K562 (cell line): ENCODE results near the gene HS2ST1. TPM values are rescaled to one million over a fixed set of nuclear protein-coding genes. Genes with fewer than 3 reads are reported as not detected.

Source experiments
- CBFA2T3 ChIP-seq: fragments of 450-650 bp; IDR thresholded peaks from 2 replicates; pipeline ENCODE4 v1.6.1; 2017
- IFI16 ChIP-seq: fragments of 250-450 bp; sonication (Bioruptor Pico); IDR thresholded peaks from 2 replicates; pipeline ENCODE4 v2.1.2; 2022; ENCODE audit warnings: mild to moderate bottlenecking, inconsistent platforms
- MED1 ChIP-seq: sonication (generic); formaldehyde crosslinking; IDR thresholded peaks from 2 replicates; pipeline ENCODE4 v1.8.1; 2023; ENCODE audit warnings: missing genetic modification reagents, borderline replicate concordance
- SP1 ChIP-seq: sonication (generic); formaldehyde crosslinking; IDR thresholded peaks from 2 replicates; pipeline ENCODE4 v1.8.1; 2022; ENCODE audit warnings: mild to moderate bottlenecking, missing genetic modification reagents
- SRSF9 ChIP-seq: fragments of 200-400 bp; formaldehyde crosslinking; IDR thresholded peaks from 2 replicates; pipeline ENCODE4 v1.6.1; 2017; ENCODE audit warnings: low read depth, low read length, borderline replicate concordance
- WHSC1 ChIP-seq: IDR thresholded peaks from one replicate; pipeline ENCODE4 v1.6.1; 2012; ENCODE audit warnings: low read length, control low read depth, inconsistent platforms
- ZNF224 ChIP-seq: sonication (generic); formaldehyde crosslinking; IDR thresholded peaks from 2 replicates; pipeline ENCODE4 v1.8.0; 2022; ENCODE audit warnings: mild to moderate bottlenecking, missing genetic modification reagents
- ZNF318 ChIP-seq, 2 experiments: fragments of 450-650 bp; IDR thresholded peaks; 2 replicates each; pipeline ENCODE4 v1.6.1; 2016; ENCODE audit warnings: mild to moderate bottlenecking in 2 of 2, borderline replicate concordance in 1 of 2, low read depth in 1 of 2, moderate library complexity in 1 of 2
- ZNF57 ChIP-seq: fragments of 450-650 bp; formaldehyde crosslinking; IDR thresholded peaks from 2 replicates; pipeline ENCODE4 v1.4.0; 2020; ENCODE audit warnings: mild to moderate bottlenecking, moderate library complexity
- polyA plus RNA-seq, 8 experiments: library from polyadenylated mRNA; depleted of rRNA in 4 of 8; stranded (reverse) in 5 of 8; unstranded in 3 of 8; fragments of >200 nt; fragmentation: Nextera tagmentation in 2 of 8; fragmentation: Illumina TruSeq in 1 of 8; extraction: Ambion mirVana in 2 of 8; extraction: Trizol in 1 of 8; gene quantifications; 2 replicates each; pipeline versions ENCODE4 v1.2.1 to v1.2.3, GENCODE V29; 2011 to 2014; ENCODE audit warnings: inconsistent platforms in 1 of 8, missing spikeins in 1 of 8
- total RNA-seq, 7 experiments: library from RNA; depleted of rRNA in 6 of 7; stranded (reverse); fragments of >200 nt in 6 of 7; fragmentation: Illumina TruSeq in 2 of 7; extraction: Trizol in 2 of 7; gene quantifications; 2 replicates each; pipeline versions ENCODE4 v1.2.1 to v1.2.3, GENCODE V29; 2011 to 2021; ENCODE audit warnings: low replicate concordance in 1 of 7
- TF ChIP-seq, protein P1 (sequence below): fragments of 200-600 bp; sonication (generic); IDR thresholded peaks from one replicate; pipeline ENCODE4 v1.6.1; 2012; ENCODE audit warnings: mild to moderate bottlenecking, low read depth, low read length, inconsistent platforms

The HS2ST1 gene
- total and polyA plus RNA-seq, 9 of the 15 experiments (the other 6 are each of a cell fraction or from before 2014, with no cell fraction given): 7.7 to 43.3 (median 25.8) TPM

GRCh38 chr1:87023326-87023725 is 108.9 kb downstream of the HS2ST1 start (continued):
- TF ChIP-seq ZNF318 (IDR thresholded peaks at IDR 0.05; ENCODE audit: borderline replicate concordance in 1 of 2, low read depth in 1 of 2): no peak
- TF ChIP-seq, protein P1, sequence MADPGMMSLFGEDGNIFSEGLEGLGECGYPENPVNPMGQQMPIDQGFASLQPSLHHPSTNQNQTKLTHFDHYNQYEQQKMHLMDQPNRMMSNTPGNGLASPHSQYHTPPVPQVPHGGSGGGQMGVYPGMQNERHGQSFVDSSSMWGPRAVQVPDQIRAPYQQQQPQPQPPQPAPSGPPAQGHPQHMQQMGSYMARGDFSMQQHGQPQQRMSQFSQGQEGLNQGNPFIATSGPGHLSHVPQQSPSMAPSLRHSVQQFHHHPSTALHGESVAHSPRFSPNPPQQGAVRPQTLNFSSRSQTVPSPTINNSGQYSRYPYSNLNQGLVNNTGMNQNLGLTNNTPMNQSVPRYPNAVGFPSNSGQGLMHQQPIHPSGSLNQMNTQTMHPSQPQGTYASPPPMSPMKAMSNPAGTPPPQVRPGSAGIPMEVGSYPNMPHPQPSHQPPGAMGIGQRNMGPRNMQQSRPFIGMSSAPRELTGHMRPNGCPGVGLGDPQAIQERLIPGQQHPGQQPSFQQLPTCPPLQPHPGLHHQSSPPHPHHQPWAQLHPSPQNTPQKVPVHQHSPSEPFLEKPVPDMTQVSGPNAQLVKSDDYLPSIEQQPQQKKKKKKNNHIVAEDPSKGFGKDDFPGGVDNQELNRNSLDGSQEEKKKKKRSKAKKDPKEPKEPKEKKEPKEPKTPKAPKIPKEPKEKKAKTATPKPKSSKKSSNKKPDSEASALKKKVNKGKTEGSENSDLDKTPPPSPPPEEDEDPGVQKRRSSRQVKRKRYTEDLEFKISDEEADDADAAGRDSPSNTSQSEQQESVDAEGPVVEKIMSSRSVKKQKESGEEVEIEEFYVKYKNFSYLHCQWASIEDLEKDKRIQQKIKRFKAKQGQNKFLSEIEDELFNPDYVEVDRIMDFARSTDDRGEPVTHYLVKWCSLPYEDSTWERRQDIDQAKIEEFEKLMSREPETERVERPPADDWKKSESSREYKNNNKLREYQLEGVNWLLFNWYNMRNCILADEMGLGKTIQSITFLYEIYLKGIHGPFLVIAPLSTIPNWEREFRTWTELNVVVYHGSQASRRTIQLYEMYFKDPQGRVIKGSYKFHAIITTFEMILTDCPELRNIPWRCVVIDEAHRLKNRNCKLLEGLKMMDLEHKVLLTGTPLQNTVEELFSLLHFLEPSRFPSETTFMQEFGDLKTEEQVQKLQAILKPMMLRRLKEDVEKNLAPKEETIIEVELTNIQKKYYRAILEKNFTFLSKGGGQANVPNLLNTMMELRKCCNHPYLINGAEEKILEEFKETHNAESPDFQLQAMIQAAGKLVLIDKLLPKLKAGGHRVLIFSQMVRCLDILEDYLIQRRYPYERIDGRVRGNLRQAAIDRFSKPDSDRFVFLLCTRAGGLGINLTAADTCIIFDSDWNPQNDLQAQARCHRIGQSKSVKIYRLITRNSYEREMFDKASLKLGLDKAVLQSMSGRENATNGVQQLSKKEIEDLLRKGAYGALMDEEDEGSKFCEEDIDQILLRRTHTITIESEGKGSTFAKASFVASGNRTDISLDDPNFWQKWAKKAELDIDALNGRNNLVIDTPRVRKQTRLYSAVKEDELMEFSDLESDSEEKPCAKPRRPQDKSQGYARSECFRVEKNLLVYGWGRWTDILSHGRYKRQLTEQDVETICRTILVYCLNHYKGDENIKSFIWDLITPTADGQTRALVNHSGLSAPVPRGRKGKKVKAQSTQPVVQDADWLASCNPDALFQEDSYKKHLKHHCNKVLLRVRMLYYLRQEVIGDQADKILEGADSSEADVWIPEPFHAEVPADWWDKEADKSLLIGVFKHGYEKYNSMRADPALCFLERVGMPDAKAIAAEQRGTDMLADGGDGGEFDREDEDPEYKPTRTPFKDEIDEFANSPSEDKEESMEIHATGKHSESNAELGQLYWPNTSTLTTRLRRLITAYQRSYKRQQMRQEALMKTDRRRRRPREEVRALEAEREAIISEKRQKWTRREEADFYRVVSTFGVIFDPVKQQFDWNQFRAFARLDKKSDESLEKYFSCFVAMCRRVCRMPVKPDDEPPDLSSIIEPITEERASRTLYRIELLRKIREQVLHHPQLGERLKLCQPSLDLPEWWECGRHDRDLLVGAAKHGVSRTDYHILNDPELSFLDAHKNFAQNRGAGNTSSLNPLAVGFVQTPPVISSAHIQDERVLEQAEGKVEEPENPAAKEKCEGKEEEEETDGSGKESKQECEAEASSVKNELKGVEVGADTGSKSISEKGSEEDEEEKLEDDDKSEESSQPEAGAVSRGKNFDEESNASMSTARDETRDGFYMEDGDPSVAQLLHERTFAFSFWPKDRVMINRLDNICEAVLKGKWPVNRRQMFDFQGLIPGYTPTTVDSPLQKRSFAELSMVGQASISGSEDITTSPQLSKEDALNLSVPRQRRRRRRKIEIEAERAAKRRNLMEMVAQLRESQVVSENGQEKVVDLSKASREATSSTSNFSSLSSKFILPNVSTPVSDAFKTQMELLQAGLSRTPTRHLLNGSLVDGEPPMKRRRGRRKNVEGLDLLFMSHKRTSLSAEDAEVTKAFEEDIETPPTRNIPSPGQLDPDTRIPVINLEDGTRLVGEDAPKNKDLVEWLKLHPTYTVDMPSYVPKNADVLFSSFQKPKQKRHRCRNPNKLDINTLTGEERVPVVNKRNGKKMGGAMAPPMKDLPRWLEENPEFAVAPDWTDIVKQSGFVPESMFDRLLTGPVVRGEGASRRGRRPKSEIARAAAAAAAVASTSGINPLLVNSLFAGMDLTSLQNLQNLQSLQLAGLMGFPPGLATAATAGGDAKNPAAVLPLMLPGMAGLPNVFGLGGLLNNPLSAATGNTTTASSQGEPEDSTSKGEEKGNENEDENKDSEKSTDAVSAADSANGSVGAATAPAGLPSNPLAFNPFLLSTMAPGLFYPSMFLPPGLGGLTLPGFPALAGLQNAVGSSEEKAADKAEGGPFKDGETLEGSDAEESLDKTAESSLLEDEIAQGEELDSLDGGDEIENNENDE: no peak
- no peak for TF ChIP-seq ZNF224 (CRISPR knock-in tag)
- TF ChIP-seq ZNF57 (CRISPR knock-in tag): no peak
- no peak for TF ChIP-seq MED1 (CRISPR knock-in tag)
- TF ChIP-seq CBFA2T3: peak; percentile 38
- no peak for TF ChIP-seq IFI16 (CRISPR knock-in tag)
- no peak for TF ChIP-seq SRSF9
- no peak for TF ChIP-seq SP1
- no peak for TF ChIP-seq WHSC1
